GM20000 (cell line): Measurements from ENCODE around the gene SH2D3A.
"Not testable (repeated sequence)": the region's sequence is repeated elsewhere in the genome, so short reads cannot be mapped to it uniquely, and the experiment has no call there.

Experiments used
- DNase-seq: peaks from one replicate; pipeline ENCODE4 v3.0.0; 2012; ENCODE audit warnings: low spot score
- CTCF ChIP-seq: IDR thresholded peaks from 2 replicates; pipeline ENCODE4 v1.5.1; 2012; ENCODE audit warnings: mild to moderate bottlenecking, control low read depth; ENCODE audit errors: extremely low read depth, missing control alignments

Gene SH2D3A

GRCh38 chr19:6753178-6754031 lies 13.8 kb downstream of the SH2D3A start:
- peak; percentile 96 for DNase-seq
- peak; percentile 53 for TF ChIP-seq CTCF

DNA sequence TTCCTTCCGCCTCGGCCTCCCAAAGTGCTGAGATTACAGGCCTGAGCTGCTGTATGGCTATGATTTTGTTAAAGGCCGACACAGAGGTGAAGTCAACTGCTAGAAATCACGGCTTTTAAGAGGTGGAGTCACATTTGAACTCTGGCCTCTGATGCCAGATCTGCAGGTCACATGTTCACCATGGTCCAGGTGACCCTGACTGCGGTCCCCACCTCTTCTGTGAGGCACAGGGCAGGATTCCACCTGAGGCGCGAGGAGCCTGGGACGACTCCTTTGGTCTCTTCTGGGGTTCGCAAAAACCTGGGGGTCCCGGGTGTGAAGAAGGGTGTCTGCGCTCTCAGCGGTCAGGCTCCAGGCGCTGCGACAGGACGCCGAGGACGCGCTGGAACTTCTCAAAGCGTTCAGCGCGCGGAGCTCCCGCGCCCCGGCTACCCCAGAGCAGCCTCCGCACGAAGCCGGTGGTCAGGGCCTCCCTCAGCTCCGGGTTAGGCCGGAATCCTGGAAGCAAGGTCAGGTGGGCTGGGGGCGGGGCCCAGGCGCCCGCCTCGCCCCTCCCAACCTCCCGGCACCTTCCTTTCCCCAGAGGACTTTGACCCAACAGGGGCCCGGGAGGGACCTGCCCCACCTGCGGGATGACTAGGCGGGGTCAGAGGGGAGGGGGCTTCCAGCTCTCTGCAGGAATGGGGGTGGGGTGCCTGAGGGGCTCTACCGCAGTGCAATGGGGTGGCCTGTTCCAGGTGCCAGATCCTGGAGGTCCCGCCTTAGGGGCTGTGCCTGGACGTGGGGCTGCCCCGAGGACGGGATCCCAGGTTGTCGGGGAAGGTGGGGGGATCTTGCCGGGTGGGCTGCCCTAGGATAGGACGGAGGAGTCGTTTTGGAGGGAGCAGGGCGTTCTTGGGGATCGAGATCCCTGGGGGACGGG lies 14.7 kb downstream of the SH2D3A start:
- TF ChIP-seq CTCF = no peak
- no peak for DNase-seq

DNA sequence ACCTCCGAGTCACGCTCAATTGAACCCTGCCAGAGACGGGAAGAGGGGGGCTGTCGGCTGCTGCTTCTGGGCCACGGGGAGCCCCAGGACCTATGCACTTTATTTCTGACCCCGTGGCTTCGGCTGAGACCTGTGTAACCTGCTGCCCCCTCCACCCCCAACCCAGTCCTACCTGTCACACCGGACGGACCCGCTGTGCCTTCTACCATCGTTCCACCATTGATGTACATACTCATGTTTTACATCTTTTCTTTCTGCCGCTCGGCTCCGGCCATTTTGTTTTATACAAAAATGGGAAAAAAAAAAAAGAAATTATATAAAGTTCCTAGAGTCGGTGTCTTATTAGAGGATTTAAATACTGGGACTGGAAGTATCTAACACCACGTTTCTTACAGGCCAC lies 16.0 kb downstream of the SH2D3A start:
- no peak for TF ChIP-seq CTCF
- DNase-seq = no peak

GRCh38 chr19:6750062-6750461 lies 17.2 kb downstream of the SH2D3A start:
- no peak for DNase-seq

DNA sequence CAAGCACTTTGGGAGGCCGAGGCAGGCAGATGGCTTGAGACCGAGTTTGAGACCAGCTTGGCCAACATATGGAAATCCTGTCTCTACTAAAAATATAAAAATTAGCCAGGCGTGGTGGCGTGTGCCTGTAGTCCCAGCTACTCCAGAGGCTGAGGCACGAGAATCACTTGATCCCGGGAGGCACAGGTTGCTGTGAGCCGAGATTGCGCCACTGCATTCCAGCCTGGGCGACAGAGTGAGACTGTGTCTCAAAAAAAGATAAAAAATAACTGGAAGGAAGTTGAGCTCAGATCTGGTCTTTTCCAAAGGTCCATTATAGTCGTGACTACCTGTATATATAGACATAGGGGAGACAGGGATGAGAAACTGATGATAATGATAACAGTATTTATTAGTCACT lies 18.7 kb downstream of the SH2D3A start:
- DNase-seq = not testable (repeated sequence)

More at GRCh38 chr19:6750062-6750461, 17.2 kb downstream of the SH2D3A start:
- no peak for TF ChIP-seq CTCF

DNA sequence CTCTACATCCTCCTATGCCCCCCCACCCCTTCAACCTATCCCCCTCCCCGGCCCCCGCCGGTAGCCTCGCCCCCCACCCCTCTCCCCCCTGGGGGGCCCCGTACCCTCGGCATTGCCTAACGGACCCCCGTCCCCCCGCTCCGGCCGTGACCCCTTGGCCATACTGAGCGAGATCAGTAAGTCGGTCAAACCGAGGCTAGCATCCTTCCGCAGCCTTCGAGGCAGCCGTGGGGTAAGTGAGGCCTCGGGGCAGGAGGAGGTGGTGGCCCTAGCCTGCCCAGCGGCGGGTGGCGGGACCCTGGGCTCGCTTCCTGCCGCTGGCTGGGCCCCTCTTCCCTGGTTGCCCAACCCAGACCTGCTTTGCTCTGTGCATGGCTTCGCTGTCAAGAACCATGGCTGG lies 21.3 kb downstream of the SH2D3A start:
- DNase-seq = no peak
- no peak for TF ChIP-seq CTCF

DNA sequence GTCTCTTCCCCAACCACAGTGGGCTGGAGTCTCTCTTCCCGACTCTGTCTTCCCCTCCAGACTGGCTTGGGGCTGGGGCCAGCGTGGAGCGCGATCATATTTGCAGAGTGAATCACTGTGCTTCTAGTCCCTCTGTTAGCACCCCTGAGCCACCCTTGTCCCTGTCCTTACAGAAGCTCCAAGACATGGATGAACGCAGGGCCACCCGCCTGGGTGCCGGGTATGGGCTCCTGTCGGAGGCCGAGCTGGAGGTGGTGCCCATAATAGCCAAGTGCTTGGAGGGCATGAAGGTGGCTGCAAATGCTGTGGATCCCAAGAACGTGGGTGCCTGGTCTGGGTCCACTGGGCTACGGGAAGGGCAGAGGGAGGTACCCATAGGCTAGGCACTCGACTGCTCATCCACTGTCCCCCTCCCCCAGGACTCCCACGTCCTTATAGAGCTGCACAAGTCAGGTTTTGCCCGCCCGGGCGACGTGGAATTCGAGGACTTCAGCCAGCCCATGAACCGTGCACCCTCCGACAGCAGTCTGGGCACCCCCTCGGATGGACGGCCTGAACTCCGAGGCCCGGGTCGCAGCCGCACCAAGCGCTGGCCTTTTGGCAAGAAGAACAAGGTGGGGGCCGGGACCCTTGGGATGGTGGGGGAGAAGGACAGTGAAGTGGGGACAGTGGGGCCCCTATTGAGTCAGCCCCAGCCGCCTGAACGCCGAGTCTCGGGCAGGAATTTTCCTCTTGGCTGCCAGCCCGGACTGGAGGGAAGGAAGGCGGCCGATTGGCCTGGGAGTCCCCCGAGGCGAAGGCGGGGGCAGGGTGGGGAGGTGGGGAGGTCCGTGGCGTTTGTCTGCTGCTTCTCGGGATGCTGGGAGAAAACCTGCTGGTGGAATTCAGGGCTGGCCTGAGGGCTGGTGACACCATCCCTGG lies 22.6 kb downstream of the SH2D3A start:
- no peak for DNase-seq
- no peak for TF ChIP-seq CTCF
